ENCODE data around the gene FAM136A. TPM values are rescaled to one million over a fixed set of nuclear protein-coding genes. Genes with fewer than 3 reads are reported as not detected.

The FAM136A gene
- 40.7 TPM for total RNA-seq

DNA sequence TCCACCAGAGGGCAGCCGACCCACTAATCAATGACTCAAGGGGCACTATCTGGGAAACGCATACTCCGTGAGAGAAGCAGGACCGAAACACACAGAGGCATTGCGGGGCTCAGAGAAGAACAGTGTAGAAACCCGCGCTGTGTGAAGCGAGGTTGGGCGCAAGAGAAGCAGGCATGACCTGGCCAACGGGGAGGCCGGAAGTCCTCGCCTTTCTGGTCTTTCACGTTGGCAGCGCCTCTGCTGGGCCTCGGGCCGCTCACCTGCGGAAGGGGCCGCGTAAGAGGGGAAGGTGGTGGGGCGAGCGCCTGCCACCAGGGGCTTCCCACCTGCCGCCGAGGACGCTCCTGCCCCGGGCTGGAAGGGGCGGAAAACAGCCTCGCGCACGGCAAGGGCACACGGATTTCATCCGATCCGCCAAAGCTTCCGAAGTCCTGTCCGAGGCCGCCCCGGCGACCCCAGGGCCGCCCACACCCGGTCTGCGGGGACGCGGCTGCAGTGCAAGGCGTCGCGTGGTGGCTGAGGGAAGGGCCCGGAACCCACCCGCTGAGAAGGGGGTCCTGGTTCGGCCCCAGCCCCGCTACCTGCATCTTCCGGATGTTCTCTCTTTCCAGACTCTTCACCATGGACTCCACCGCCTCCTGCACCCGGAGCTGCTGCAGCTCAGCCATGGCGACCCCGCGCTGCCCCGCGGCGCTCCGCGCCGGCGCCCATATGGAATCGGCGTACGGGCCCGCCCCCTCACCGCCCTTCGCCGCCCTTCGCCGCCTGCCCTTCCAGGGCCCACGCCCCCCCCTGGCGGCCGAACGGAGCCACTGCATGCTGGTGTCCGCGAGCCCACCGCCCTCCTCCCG is at the start of gene FAM136A:
Gene FAM136A, minus strand, starts transcription at position 724 of the 851 bp plus-strand sequence. Its CDS starts 56 bp downstream, at position 668.

DNA sequence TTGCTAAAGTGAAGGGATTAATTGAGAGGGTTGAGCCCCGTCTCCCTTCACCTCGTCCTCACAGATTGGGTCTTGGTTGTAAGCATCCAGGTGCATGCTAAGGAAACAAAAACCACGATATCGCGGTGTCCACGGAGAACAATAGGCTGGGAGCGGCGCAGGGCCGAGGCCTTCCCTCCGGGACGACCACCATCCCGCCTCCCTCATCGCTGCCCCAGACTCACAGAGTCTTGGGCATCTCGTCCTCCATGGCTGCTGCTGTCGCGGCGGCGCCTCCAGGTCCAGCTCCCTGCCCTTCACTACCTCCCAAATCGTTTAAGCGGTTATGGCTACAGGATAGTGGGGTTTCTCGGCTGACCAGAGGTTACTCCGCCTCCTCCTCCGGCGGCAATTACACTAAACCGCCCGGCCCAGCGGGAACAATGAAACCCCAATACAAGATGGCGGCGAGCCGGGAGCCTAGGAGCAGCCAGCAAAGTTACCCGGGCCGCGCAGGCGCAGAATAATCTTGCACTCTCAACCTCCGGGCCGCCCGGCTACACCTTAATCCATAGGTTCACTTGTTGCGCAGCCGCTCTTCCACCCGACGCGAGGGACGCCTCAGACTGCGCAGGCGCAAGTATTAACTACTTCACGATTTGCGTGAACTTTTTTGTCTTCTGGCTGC is 53.6 kb downstream of the FAM136A start, which contains the start of gene TIA1:
Gene TIA1, minus strand, starts transcription at position 448 of the 667 bp plus-strand sequence. Its CDS starts 198 bp downstream, at position 250.

Other genes starting within 250 kb of the FAM136A start
- 101 TPM for gene PCBP1, start 214.6 kb downstream of the FAM136A start, total RNA-seq
- gene C2orf42, start 111.0 kb downstream of the FAM136A start, total RNA-seq: 30.4 TPM
- gene TIA1, start 53.4 kb downstream of the FAM136A start, total RNA-seq: 543 TPM
- 90.8 TPM for gene PCYOX1, start 43.9 kb downstream of the FAM136A start, total RNA-seq
- gene SNRPG, start 8.3 kb downstream of the FAM136A start, total RNA-seq: 105 TPM

Data from camera-type eye (tissue), 1 donor.